ENCODE results near the gene TMEM140. TPM values are rescaled to one million over a fixed set of nuclear protein-coding genes. Genes with fewer than 3 reads are reported as not detected.

The TMEM140 gene
- total and polyA plus RNA-seq, 9 of the 15 experiments (the other 6 are each of a cell fraction or from before 2014, with no cell fraction given), result 0.03 to 0.82 (median 0.23) TPM

DNA sequence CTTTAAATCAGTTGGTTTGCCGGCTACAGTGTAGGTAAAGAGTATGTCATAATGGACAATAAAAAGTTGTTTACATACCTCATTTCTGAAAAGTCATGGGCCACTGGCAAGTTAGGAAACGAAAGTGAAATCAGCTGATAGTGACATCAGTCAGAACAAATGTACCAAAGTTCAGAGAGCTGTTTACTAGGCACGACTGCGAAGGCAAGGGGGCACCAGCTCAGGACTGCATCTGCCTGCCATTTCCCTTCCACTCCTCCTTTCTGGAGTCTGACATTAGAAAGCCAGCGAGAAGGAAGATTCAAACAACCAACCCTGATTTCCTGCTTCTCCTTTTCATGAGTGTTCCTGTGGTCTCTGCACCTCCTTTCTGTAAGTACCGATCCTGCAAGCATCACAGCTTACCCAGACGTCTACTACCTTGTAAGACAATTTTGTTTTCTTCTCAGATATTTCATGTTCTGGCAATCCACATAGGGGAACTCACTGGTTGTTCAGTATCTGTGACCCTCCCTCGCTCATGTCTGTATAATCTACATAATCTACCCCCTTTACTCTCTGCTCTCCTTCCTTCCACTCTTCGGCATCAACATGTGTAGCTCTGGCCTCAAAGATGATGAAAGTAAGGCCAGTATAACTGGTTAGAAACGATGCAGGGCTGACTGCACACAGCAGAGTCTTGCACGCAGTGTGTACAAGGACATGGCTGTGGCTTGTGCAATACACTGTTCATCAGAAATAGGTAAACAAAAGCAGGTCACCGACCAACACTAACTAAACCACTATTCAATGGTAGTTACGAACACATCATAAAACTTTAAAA lies at the start of gene TMEM140 (continued):
- TF ChIP-seq, protein P1, sequence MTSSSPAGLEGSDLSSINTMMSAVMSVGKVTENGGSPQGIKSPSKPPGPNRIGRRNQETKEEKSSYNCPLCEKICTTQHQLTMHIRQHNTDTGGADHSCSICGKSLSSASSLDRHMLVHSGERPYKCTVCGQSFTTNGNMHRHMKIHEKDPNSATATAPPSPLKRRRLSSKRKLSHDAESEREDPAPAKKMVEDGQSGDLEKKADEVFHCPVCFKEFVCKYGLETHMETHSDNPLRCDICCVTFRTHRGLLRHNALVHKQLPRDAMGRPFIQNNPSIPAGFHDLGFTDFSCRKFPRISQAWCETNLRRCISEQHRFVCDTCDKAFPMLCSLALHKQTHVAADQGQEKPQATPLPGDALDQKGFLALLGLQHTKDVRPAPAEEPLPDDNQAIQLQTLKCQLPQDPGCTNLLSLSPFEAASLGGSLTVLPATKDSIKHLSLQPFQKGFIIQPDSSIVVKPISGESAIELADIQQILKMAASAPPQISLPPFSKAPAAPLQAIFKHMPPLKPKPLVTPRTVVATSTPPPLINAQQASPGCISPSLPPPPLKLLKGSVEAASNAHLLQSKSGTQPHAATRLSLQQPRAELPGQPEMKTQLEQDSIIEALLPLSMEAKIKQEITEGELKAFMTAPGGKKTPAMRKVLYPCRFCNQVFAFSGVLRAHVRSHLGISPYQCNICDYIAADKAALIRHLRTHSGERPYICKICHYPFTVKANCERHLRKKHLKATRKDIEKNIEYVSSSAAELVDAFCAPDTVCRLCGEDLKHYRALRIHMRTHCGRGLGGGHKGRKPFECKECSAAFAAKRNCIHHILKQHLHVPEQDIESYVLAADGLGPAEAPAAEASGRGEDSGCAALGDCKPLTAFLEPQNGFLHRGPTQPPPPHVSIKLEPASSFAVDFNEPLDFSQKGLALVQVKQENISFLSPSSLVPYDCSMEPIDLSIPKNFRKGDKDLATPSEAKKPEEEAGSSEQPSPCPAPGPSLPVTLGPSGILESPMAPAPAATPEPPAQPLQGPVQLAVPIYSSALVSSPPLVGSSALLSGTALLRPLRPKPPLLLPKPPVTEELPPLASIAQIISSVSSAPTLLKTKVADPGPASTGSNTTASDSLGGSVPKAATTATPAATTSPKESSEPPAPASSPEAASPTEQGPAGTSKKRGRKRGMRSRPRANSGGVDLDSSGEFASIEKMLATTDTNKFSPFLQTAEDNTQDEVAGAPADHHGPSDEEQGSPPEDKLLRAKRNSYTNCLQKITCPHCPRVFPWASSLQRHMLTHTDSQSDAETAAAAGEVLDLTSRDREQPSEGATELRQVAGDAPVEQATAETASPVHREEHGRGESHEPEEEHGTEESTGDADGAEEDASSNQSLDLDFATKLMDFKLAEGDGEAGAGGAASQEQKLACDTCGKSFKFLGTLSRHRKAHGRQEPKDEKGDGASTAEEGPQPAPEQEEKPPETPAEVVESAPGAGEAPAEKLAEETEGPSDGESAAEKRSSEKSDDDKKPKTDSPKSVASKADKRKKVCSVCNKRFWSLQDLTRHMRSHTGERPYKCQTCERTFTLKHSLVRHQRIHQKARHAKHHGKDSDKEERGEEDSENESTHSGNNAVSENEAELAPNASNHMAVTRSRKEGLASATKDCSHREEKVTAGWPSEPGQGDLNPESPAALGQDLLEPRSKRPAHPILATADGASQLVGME (CRISPR knock-in tag; IDR thresholded peaks at IDR 0.05), result no peak
- TF ChIP-seq SRSF1 (IDR thresholded peaks at IDR 0.05; ENCODE audit: low read depth, low read length), result no peak
- TF ChIP-seq, protein P2, sequence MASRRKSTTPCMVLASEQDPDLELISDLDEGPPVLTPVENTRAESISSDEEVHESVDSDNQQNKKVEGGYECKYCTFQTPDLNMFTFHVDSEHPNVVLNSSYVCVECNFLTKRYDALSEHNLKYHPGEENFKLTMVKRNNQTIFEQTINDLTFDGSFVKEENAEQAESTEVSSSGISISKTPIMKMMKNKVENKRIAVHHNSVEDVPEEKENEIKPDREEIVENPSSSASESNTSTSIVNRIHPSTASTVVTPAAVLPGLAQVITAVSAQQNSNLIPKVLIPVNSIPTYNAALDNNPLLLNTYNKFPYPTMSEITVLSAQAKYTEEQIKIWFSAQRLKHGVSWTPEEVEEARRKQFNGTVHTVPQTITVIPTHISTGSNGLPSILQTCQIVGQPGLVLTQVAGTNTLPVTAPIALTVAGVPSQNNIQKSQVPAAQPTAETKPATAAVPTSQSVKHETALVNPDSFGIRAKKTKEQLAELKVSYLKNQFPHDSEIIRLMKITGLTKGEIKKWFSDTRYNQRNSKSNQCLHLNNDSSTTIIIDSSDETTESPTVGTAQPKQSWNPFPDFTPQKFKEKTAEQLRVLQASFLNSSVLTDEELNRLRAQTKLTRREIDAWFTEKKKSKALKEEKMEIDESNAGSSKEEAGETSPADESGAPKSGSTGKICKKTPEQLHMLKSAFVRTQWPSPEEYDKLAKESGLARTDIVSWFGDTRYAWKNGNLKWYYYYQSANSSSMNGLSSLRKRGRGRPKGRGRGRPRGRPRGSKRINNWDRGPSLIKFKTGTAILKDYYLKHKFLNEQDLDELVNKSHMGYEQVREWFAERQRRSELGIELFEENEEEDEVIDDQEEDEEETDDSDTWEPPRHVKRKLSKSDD (conservative IDR thresholded peaks at IDR 0.05; ENCODE audit: low read length), result no peak
- TF ChIP-seq ZNF121 (CRISPR knock-in tag; conservative IDR thresholded peaks at IDR 0.05), result no peak
- no peak for TF ChIP-seq POU5F1 (IDR thresholded peaks at IDR 0.05; ENCODE audit: borderline replicate concordance, low read depth, low read length, partially characterized antibody)
- TF ChIP-seq, protein P3, sequence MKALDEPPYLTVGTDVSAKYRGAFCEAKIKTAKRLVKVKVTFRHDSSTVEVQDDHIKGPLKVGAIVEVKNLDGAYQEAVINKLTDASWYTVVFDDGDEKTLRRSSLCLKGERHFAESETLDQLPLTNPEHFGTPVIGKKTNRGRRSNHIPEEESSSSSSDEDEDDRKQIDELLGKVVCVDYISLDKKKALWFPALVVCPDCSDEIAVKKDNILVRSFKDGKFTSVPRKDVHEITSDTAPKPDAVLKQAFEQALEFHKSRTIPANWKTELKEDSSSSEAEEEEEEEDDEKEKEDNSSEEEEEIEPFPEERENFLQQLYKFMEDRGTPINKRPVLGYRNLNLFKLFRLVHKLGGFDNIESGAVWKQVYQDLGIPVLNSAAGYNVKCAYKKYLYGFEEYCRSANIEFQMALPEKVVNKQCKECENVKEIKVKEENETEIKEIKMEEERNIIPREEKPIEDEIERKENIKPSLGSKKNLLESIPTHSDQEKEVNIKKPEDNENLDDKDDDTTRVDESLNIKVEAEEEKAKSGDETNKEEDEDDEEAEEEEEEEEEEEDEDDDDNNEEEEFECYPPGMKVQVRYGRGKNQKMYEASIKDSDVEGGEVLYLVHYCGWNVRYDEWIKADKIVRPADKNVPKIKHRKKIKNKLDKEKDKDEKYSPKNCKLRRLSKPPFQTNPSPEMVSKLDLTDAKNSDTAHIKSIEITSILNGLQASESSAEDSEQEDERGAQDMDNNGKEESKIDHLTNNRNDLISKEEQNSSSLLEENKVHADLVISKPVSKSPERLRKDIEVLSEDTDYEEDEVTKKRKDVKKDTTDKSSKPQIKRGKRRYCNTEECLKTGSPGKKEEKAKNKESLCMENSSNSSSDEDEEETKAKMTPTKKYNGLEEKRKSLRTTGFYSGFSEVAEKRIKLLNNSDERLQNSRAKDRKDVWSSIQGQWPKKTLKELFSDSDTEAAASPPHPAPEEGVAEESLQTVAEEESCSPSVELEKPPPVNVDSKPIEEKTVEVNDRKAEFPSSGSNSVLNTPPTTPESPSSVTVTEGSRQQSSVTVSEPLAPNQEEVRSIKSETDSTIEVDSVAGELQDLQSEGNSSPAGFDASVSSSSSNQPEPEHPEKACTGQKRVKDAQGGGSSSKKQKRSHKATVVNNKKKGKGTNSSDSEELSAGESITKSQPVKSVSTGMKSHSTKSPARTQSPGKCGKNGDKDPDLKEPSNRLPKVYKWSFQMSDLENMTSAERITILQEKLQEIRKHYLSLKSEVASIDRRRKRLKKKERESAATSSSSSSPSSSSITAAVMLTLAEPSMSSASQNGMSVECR (CRISPR knock-in tag; IDR thresholded peaks at IDR 0.05), result no peak
- TF ChIP-seq, protein P4, sequence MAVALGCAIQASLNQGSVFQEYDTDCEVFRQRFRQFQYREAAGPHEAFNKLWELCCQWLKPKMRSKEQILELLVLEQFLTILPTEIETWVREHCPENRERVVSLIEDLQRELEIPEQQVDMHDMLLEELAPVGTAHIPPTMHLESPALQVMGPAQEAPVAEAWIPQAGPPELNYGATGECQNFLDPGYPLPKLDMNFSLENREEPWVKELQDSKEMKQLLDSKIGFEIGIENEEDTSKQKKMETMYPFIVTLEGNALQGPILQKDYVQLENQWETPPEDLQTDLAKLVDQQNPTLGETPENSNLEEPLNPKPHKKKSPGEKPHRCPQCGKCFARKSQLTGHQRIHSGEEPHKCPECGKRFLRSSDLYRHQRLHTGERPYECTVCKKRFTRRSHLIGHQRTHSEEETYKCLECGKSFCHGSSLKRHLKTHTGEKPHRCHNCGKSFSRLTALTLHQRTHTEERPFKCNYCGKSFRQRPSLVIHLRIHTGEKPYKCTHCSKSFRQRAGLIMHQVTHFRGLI (CRISPR knock-in tag; IDR thresholded peaks at IDR 0.05), result no peak
- TF ChIP-seq MYC (IDR thresholded peaks at IDR 0.05; ENCODE audit: low read depth, low read length), result peak; percentile 34
- TF ChIP-seq MYC (CRISPR knock-in tag; IDR thresholded peaks at IDR 0.05; ENCODE audit: borderline replicate concordance, low read depth), result 0 out of 2 replicates have a peak, but pooled peaks have one; percentile 58

All from K562 (cell line).